GM19467 (cell line): ENCODE data around the gene SFXN5.

Experiments used
- ATAC-seq: cut with Tn5 transposase; IDR thresholded peaks from one replicate; pipeline ENCODE4 v1.9.1; 2021; ENCODE audit warnings: mild to moderate bottlenecking, moderate library complexity; ENCODE audit not compliant: unreplicated experiment

SFXN5 gene

DNA sequence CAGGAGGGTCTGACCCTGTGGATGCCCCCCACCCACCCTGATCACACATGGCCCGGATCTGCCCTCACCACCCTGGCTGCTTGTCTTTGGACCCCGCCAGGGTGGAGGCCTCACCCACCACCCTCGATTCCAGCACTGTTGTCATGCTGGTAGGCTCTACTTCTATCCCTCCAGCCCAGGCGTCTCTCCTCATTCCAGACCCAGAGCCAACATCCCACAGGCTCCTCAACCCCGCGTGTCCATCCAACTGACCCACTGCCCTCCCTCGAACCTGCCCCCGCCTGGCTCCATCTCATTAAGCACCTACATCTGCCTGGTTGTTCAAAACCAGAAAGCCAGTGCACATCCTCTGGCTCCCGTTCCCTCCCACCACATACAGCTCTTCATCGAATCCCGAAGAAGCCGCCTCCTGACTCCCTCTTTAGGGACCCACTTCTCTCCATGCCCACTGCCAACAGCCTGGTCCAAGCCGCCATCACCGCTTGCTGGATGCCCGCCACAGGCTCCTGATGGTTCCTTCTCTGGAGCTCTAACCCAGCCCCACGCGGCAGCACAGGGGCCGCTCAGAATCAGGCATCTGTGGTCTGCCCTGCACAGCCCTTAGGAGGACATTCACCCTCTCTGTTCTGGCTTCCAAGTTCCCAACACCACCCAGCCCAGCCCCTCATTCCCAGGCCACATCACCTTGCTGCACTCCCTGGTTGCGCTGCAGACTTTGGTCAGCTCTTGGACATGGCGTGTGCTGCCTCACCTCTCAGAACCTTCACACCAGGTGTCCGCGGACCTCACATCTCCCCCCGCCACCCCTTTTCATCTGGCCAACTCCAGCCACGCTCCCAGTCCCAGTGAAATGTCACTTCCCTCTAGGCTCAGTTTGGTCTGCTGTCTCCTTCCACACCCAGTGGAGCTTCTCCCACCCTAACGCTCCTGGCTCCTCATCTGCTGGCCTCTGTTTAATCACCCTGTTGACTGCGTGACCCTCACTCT lies 111.2 kb downstream of the SFXN5 start:
- no peak for ATAC-seq

DNA sequence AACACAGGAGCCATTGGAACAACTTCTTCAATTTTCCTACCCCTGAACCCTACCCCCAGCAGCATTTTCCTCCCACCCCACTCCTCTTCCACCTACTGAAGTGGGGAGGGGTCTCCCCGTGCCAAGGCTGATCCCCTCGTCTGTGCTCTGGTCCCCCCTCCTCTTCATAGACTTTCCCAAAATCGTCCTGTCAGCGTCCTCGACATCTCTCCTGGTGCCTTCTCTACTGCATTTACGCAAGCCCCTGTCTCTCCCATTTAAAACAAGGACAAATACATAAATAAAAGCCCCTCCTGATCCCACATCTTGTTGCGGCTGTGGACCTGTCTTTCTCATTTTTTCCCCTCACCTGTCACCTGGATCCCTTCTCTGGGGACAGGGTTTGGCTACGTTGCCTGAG lies 112.0 kb downstream of the SFXN5 start:
- ATAC-seq = no peak

DNA sequence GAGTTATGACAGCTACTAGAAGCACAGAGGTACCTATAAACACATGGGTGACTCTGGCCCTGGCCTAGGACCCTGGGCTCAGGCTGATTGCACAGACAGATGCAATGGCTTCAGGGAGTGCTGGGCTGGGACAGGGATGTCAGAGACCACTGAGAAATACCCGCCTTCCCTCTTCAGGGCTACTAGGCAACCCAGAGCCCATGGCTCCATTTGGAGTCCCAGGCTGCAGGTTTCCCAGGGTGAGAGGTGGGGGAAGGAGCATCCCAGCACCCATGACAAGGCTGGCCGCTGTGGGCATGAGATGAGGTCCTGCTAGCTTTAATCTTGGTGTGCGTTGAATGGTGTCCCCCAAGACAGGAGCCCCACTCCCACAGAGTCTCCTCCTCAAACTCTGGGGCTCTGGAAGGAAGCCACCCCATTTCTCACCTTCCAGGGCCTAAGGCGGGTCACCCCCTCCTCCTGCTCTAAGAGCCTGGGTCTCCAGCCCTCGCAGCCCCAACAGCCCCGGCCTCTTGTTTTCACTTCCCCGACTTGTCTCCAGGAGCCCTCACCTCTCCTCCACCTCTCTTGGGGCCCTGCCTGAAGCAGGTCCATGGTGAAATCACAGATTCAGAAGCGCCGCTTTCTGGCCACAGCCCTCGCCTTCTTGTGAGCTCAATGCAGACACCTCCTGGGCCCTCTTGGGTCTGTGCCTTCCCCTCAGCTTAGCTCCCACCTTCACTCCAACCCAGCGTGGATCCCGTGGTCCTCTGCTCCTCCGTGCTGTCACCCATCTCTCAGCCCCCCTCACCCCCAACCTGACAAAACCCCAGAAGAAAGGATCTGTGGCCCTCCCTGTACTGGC lies 112.7 kb downstream of the SFXN5 start:
- no peak for ATAC-seq

DNA sequence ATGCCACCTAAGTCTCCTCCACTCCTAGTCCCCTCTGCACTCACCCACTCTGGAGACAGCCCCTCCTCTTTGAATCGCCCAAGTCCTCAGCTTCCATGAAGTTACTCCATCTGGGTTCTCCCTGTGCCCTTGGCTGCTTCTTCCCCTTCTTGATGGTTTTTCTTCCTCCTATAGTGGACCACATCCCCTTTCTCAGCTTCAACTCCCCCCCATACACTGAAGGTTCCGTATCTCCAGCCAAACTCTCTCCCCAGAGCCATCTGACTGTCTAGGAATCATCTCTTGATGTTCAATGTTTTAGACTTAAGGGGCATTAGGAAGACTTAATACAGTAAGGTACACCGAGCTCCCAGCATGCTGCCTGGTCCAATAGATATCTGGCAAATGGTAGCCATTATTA lies 114.6 kb downstream of the SFXN5 start:
- no peak for ATAC-seq

DNA sequence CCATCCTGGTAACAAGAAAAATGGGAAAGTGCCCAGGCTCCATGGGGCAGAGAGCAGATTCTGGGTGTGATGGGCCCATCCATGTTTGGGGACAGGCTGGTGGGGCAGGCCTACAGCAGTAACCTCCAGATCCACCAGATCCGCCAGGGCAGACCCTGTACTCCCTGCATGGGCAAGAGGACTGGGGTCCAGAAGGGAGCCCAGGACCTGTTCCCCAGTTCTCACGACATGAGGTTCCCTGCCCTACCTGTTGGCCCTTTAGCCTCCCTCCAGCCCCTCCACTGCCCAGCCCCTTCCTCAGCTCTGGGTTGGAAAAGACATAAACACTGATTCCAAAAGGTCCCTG lies 115.5 kb downstream of the SFXN5 start:
- ATAC-seq = no peak

DNA sequence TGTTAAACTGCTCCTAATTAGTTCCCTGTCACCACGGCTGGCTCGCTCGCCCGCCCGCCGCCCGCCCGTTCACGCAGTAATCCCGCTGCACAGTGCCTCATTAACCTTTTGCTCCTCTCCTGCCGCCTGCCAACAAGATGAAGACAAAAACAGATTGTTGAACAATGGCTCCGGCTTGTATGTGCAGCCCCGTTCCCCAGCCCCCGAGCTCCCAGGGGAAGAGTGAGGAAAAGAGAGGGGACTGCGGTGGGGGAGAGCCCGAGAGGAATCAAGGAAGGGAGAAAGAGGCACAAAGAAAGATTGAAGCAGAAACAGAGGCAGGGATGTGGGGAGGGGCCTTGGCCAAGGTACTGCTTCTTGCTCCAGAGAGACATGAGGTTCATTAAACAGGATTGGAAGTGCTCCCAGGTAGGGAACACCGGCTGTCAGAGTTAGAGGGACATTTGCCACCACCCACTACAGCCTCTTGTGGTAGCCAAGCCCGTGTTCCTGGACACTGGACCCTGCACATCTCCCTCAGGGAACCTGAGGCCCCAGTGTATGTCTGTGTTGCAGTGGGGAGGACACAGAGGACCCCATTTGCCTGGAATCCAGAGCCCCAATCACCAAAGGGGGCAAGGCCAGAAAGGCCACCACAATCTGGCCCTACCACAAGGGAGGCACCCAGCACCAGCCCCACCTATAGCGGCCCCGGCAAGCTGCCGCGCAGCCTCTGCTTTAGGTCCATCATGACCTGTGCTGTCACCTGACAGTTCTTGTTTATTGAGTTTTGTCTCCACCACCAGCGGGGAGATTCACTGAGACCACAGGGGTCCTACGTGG lies 116.1 kb downstream of the SFXN5 start:
- ATAC-seq = no peak

DNA sequence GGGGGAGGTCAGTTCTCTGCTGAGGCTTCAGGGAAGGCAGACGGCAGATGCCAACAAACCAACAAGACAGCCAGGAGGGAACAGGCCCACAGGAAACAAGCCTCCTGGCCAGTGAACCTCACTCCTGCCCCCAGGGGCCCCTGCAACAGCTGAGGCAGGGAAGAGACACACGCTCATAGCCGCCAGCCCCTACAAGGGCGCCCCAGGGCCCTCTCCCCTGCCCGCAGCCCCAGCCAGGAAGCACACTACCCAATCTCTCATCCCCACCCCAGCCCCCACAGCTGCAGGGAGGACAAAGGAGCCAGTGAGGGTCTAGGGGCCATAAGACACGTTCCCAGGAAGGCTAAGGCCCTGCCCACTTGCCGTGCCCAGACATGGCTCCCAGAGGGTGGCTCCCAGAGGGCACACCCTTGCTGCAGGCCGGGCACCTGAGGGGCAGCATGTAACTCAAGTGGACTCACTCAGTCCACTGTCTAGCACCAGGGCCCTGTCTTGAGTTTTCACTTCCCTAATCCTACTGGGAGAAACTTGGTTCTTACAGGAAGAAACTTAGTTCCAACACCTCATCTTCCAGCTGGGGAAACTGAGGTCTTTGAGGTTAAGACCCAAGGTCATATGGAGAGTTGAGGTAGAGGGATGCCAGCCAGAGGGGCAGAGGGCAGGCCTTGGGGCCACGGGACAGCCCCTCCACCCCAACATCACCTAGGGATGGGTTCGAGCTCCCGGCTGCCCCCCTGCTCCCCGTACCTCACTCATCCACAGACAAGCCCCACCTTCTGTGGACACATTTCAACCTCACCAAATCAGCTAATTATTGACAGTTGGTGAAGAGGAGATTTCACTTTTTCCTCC lies 116.9 kb downstream of the SFXN5 start:
- no peak for ATAC-seq

DNA sequence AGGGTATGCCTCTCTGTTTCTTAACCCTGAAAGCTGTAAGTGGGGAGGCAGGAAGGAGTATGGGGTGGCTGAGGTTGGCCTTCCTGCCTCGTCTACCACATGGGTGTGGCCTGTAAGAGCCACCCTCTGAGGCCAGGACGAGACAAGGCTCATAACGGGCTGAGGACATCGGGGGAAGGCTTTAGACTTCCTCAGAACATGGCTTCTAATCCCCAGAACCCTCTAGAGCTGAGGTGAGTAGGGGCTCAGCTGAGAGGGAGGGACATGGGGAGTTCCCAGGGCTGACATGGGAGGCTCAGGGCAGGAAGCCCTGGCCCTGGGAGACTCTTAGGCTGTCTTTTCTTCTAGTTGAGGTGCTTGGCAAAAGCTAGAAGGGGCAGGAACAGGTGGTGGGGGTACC lies 117.5 kb downstream of the SFXN5 start:
- ATAC-seq = no peak

DNA sequence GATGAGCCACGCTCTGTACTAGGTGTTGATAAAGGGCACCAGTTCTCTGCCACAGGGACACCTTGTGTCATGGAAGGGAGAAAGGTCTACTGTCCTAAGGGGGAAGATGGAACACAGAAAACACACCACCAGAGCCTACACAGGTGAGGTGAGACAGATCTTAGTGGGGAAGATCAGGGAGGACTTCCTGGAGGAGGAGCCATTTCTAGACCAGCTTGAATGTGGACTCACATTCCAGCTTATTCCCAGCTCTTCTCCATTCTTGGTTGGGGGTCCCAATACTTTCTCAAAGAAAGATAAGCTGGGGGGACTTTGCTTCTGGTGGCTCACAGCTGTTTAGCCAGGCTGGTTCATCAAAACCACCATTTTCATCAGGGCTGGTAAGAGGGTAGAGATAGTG lies 118.0 kb downstream of the SFXN5 start:
- ATAC-seq = no peak

DNA sequence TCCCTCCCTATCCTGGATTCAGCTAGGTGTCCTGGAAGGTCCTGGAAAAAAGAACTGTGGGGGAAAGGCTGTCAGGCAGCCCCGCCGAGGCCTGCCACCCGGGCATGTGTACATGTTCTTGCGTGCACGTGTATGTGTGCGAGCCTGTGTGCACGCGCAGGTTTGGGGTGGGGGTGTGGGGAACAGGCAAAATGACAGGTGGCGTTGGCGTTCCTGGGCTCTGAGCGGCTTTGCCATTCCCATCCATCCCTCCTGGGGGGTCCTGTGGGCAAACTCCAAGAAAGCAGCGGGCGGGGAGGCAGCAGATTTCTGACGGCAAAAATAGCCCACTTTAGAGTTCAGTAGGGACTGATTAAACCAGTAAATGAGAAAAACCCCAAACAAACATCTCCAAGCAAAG lies 118.6 kb downstream of the SFXN5 start:
- no peak for ATAC-seq

DNA sequence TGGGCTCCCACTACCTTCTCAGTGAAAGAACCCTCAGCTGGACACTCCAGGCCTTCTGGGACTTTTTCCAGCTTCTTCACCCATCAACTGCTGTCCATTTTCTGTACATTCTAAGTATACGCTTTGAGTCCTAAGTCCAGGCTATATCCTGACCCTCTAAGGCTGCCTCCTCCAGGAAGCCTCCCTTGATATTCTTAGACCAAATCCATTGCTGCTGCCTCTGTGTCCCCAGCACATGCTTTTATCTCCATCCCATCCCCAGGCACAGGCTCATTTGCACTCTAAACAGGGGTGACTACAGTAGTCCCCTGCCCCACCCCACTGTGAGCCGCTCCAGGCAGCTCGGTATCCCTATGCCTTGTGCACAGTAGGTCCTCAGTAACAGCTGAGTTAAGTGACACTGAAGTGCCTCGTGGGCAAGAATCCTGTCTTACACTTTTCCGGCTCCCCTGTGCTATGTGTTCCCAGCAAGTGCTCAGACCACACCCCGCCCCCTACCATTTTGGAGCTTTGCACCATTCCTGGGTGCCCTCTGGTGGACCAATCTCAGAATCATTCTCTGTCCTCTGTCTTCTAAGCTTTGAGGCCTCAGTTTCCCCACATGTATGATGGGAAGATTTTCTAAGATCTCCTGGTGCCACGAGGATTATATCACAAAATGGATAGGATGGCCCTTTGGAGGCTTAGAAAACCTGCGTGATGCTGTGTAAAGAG lies 119.2 kb downstream of the SFXN5 start:
- ATAC-seq = no peak

DNA sequence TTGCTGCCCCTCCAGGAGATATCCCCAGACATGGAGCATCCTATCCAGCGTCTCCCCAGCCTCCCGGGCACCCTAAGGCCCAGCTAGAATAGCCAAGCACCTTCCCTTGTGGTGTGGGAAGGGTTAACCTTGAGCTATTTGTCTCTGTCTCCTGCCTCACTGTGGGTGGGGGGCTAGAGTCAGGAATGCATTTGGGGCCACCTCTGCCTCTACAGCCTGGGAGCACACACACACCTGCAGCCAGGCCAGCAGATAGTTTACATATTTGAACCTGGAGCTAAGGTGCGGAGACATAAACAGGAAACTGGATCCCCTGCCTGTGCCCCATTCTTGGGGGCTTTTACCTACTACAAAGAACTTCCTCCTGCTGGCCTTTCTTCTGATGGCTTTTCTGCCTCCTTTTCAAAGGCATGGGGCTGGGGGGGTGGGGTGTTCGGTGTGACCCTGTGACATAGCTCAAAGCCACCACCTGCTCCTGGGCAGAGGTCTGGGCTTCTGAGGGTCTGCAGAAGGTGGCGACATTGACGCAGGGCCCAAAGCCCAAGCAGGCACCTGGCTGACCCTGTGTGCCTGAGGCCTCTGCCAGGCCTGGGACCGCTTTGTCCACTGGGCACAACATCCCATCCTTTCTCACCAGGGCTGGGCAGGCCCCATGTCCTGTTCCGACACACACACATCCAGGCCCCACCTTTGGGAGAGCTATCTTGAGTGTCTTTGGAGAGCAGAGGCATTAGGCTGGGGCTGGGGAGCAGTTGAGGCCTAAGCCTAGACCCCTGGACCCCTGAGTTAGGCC lies 120.0 kb downstream of the SFXN5 start:
- no peak for ATAC-seq

DNA sequence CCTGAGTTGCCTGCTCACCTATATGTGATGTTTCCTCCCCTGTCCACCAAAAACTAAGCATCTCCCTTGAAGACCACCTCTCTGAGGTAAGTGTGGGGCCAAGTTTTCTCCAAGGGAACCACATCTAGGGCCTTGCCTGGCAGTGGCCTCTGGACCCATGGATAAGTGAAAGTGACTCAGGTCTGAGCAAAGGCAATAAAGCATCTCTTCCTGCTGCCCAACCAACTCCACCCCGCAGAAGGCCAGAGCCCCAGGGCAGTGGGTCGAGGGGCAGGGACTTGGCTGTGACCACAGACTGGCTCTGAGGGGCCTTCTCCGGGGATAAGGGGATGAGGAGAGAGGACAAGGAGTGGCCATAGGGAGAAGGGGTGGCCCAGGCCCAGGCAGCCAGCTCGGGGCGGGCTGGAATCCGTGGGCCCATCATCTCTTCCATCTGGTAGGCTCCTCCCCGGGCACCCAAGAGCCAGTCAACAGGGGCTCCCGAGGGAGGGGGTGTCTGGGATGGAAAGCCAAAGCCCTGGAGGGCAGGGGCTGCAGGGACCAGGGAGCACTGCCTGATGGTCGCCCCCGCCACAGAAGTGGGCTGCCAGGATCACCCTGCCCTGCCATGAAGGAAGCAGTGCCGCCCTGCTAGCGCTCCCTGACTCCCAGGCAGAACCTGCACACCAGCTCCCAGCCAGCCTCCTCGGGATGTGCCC lies 120.8 kb downstream of the SFXN5 start:
- ATAC-seq = no peak

DNA sequence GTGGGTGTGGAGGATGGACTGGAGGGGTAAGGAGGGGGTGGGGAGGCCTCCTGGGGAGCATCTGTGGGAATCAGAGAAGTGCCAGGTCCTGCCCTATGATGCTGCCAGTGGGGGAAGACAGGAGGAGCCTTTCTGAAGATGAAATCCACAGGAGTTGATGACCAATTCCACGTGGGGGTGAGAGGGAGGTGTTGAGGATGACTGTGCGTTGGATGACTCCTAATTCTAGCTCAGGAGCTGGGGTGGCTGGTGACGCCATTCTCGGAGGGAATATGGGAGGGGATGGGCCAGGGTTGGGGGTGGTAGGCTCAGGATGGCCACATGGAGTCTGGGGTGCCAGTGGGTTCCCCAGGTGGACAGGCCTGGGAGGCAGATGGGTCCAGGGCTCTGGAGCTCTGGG lies 121.9 kb downstream of the SFXN5 start:
- ATAC-seq = no peak

DNA sequence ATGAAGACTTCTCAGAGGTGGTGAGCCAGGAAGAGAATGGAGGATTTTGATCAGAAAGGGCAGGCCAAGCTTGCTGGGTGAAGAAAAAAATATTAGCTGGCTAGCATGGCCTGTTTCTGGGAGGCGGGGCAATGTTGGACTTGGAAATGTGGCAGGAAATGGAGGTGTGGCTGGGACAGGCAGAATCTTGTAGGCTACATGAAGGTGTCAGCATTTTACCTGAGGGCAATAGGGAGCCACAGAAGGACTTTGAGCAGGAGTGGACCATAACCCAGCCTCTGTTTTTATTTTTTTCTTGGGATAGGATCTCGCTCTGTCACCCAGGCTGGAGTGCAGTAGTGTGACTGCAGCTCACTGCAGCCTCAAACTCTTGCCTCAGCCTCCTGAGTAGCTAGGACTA lies 122.5 kb downstream of the SFXN5 start:
- ATAC-seq = no peak

DNA sequence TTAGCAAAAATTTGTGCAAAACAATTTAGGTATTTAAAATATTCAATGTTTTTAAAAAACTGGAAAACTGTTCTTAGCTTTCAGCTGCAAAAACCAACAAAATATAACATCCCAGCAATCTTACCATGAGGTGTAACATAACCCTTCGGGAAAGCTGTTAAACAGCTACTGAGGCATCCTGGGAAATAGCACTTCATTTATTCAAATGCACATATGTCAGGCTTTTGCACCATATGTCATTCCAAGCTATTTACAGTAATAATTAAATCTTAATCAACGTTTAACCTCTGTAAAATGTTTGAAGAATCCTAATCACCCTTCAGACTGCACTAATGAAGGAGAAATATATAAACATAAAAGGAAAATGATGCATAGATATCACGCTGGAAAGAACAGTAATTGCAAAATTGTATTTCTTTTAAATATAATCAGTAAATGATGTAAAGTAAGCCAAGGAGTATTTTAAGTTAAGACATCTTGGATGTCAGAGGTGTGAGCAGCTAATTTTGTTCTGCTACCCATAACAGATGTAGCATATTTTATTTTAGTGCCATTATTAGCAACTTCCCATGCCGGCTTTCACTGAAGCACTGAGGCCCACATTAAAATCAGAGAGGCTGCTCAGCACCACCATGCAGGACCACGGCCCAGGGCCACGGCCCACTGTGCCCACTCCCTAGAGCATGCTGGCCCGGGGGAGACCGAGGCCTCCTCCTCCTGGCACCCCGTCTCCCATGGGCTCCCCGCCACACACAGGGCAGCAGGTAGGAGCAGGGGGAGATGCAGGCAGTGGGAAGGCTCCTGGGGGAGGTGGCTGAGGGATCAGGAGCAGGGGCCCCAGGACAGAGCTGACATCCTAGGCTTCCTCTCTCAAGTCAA lies 123.3 kb downstream of the SFXN5 start:
- ATAC-seq = no peak

DNA sequence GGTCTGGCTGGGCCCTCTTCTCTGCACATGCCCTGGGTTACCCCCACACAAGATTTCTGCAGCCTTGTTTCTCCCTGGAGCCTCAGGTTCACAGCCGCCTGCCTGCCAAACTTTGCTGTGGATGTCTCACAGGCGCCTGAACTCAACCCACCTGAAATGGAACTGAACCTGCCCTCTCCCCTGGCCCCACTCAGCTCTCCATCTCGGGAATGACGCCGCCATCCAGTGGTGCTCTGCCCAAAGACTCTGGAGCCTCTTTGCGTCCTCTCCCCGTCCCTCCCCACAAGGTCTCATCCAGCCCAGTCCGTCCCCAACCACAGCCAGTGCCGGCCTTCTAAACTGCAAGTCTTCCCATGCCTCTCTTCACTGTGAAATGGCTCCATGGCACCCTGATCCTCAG lies 125.0 kb downstream of the SFXN5 start:
- no peak for ATAC-seq
